GM18868 (cell line): ENCODE data around the gene SORL1-AS1.

Source experiments
- ATAC-seq: cut with Tn5 transposase; IDR thresholded peaks from one replicate; pipeline ENCODE4 v1.9.1; 2021; ENCODE audit warnings: mild to moderate bottlenecking, moderate library complexity; ENCODE audit not compliant: unreplicated experiment

The SORL1-AS1 gene

GRCh38 chr11:121406291-121406690 lies 46.5 kb downstream of the SORL1-AS1 start:
- no peak for ATAC-seq

GRCh38 chr11:121405646-121406045 lies 47.1 kb downstream of the SORL1-AS1 start:
- no peak for ATAC-seq

- no peak for ATAC-seq
Observed at GRCh38 chr11:121394785-121395184, 58.0 kb downstream of the SORL1-AS1 start.

- ATAC-seq = no peak
Observed at GRCh38 chr11:121393855-121394254, 58.9 kb downstream of the SORL1-AS1 start.

GRCh38 chr11:121391914-121392313 lies 60.9 kb downstream of the SORL1-AS1 start:
- ATAC-seq = no peak

GRCh38 chr11:121389651-121390050 lies 63.1 kb downstream of the SORL1-AS1 start:
- no peak for ATAC-seq
